Glutamatergic neuron (in vitro differentiated cells): ENCODE data around the gene MPHOSPH6. TPM values are rescaled to one million over a fixed set of nuclear protein-coding genes. Genes with fewer than 3 reads are reported as not detected.
A peak's percentile ranks its signal among the peaks of the same experiment; 100 is the strongest.
"Not testable (repeated sequence)": the region's sequence is repeated elsewhere in the genome, so short reads cannot be mapped to it uniquely, and the experiment has no call there.

ENCODE experiments used
- DNase-seq: peaks from one replicate; pipeline ENCODE4 v3.0.0; 2022
- H3K27ac Mint-ChIP-seq: one replicate; pipeline ENCODE4 v1.8.0; 2020; ENCODE audit warnings: mild to moderate bottlenecking, mixed read lengths, inconsistent platforms; ENCODE audit not compliant: unreplicated experiment
- H3K27me3 Mint-ChIP-seq: one replicate; pipeline ENCODE4 v1.8.0; 2020; ENCODE audit warnings: mild to moderate bottlenecking, moderate library complexity, mixed read lengths, inconsistent platforms; ENCODE audit not compliant: unreplicated experiment
- H3K36me3 Mint-ChIP-seq: one replicate; pipeline ENCODE4 v1.8.0; 2020; ENCODE audit warnings: mild to moderate bottlenecking, mixed read lengths, inconsistent platforms; ENCODE audit not compliant: unreplicated experiment
- H3K4me1 Mint-ChIP-seq: one replicate; pipeline ENCODE4 v1.8.0; 2020; ENCODE audit warnings: mild to moderate bottlenecking, low read depth, mixed read lengths, inconsistent platforms; ENCODE audit not compliant: unreplicated experiment
- H3K4me3 Mint-ChIP-seq: one replicate; pipeline ENCODE4 v1.8.0; 2020; ENCODE audit warnings: mild to moderate bottlenecking, mixed read lengths, inconsistent platforms; ENCODE audit not compliant: unreplicated experiment
- H3K9me3 Mint-ChIP-seq: one replicate; pipeline ENCODE4 v1.8.0; 2020; ENCODE audit warnings: mild to moderate bottlenecking, moderate library complexity, mixed read lengths, inconsistent platforms; ENCODE audit not compliant: unreplicated experiment
- CTCF ChIP-seq: fragments of 200-600 bp; sonication (generic); IDR thresholded peaks from one replicate; pipeline ENCODE4 v1.5.0; 2021; ENCODE audit not compliant: partially characterized antibody, unreplicated experiment
- total RNA-seq: library from RNA; stranded (reverse); fragmentation: NEBNext Ultra II Directional; extraction: Animal tissue kit (Norgen Biotek cat#: 25700); gene quantifications from one replicate; pipeline ENCODE4 v1.2.1, GENCODE V29; 2021; ENCODE audit not compliant: unreplicated experiment

The MPHOSPH6 gene
- total RNA-seq, 1 donor from 2014 or later = 37.2 TPM

GRCh38 chr16:82149536-82149935, 20.5 kb downstream of the MPHOSPH6 start:
- TF ChIP-seq CTCF = no peak
- H3K9me3 Mint-ChIP-seq = no peaks in the 10 kb centered on the region
- H3K4me3 Mint-ChIP-seq = no peak overlapping the region
- no peak overlapping the region for H3K27ac Mint-ChIP-seq
- H3K36me3 Mint-ChIP-seq = peaks cover 9% of the 10 kb centered on the region
- DNase-seq = no peak
- H3K4me1 Mint-ChIP-seq = no peaks in the 10 kb centered on the region
- peaks cover 4% of the 10 kb centered on the region for H3K27me3 Mint-ChIP-seq

- DNase-seq = no peak
- Mint-ChIP-seq H3K4me1 (no peaks in the 10 kb centered on the region), H3K9me3 (no peaks in the 10 kb centered on the region), H3K36me3 (peaks cover 9% of the 10 kb centered on the region), H3K27me3 (peaks cover 4% of the 10 kb centered on the region), H3K27ac (no peak overlapping the region), H3K4me3 (no peak overlapping the region)
- no peak for TF ChIP-seq CTCF
Measured at GRCh38 chr16:82147546-82147945, 22.5 kb downstream of the MPHOSPH6 start.

- DNase-seq = no peak
- no peak overlapping the region for H3K4me3 Mint-ChIP-seq
- peaks cover 9% of the 10 kb centered on the region for H3K36me3 Mint-ChIP-seq
- no peaks in the 10 kb centered on the region for H3K9me3 Mint-ChIP-seq
- no peak for TF ChIP-seq CTCF
- no peak overlapping the region for H3K27ac Mint-ChIP-seq
- peaks cover 4% of the 10 kb centered on the region for H3K27me3 Mint-ChIP-seq
- H3K4me1 Mint-ChIP-seq = no peaks in the 10 kb centered on the region
Measured at GRCh38 chr16:82146957-82147356, 23.1 kb downstream of the MPHOSPH6 start.

- DNase-seq = no peak
- Mint-ChIP-seq H3K36me3 (peaks cover 9% of the 10 kb centered on the region), H3K4me1 (no peaks in the 10 kb centered on the region), H3K27ac (no peak overlapping the region), H3K27me3 (peaks cover 4% of the 10 kb centered on the region), H3K4me3 (no peak overlapping the region), H3K9me3 (no peaks in the 10 kb centered on the region)
- no peak for TF ChIP-seq CTCF
Measured at GRCh38 chr16:82146556-82146955, 23.5 kb downstream of the MPHOSPH6 start.

GRCh38 chr16:82139286-82139571, 30.8 kb downstream of the MPHOSPH6 start:
- not testable (repeated sequence) for H3K4me1 Mint-ChIP-seq, H3K36me3 Mint-ChIP-seq, H3K27me3 Mint-ChIP-seq, DNase-seq, H3K9me3 Mint-ChIP-seq
- H3K27ac Mint-ChIP-seq = peak overlapping the region; percentile 73
- peak overlapping the region; percentile 77 for H3K4me3 Mint-ChIP-seq
